PC-9 (cell line): ENCODE data around the gene ANGPTL2. TPM values are rescaled to one million over a fixed set of nuclear protein-coding genes. Genes with fewer than 3 reads are reported as not detected.

Experiments
- BruUV-seq: library from RNA; stranded (reverse); fragments of 400-500 nt; replicated peaks from 2 replicates; lab custom pipeline; 2021; lab: Mats Ljungman, UMichigan
- CTCF ChIA-PET: fragments of 300-600 bp; sonication (Branson Sonifier 250); formaldehyde crosslinking; loops from one replicate; lab custom pipeline; 2022; ENCODE audit warnings: antibody characterized with exemption; lab: Charles Lee
- POLR2A ChIA-PET: fragments of 300-600 bp; sonication (Branson Sonifier 250); formaldehyde crosslinking; loops from one replicate; lab custom pipeline; 2022; ENCODE audit warnings: antibody characterized with exemption; ENCODE audit not compliant: unreplicated experiment; lab: Charles Lee
- DNase-seq, 2 experiments: peaks; one replicate each; pipeline versions ENCODE4 v3.0.0 to v3.0.0-alpha.2; 2015 to 2022; ENCODE audit warnings: mixed read lengths in 1 of 2
- H2AFZ ChIP-seq: fragments of 200-600 bp; sonication (generic); 2 replicates; pipeline ENCODE4 v1.8.1; 2017; ENCODE audit warnings: antibody characterized with exemption
- H3F3A ChIP-seq: fragments of 200-600 bp; sonication (generic); 2 replicates; pipeline ENCODE4 v1.8.1; 2017; ENCODE audit warnings: antibody characterized with exemption, mild to moderate bottlenecking, low read depth; ENCODE audit not compliant: insufficient read depth
- H3K27ac ChIP-seq: fragments of 200-600 bp; sonication (generic); 2 replicates; pipeline ENCODE4 v1.6.1; 2016; ENCODE audit warnings: mixed run types
- H3K27me3 ChIP-seq: fragments of 200-600 bp; sonication (generic); 2 replicates; pipeline ENCODE4 v1.6.1; 2016; ENCODE audit warnings: low read depth, mixed run types; ENCODE audit not compliant: insufficient read depth
- H3K36me3 ChIP-seq: fragments of 200-600 bp; sonication (generic); 2 replicates; pipeline ENCODE4 v1.6.1; 2016; ENCODE audit warnings: low read depth, mixed run types
- H3K4me1 ChIP-seq: fragments of 200-600 bp; sonication (generic); replicated peaks from 2 replicates; pipeline ENCODE4 v1.6.1; 2016; ENCODE audit warnings: mixed run types; ENCODE audit not compliant: insufficient read depth
- H3K4me2 ChIP-seq: fragments of 200-600 bp; sonication (generic); 2 replicates; pipeline ENCODE4 v1.6.1; 2017; ENCODE audit warnings: mixed run types
- H3K4me3 ChIP-seq: fragments of 200-600 bp; sonication (generic); 2 replicates; pipeline ENCODE4 v1.6.1; 2016; ENCODE audit warnings: mixed run types
- H3K79me2 ChIP-seq: fragments of 200-600 bp; sonication (generic); 2 replicates; pipeline ENCODE4 v1.6.1; 2017; ENCODE audit warnings: low read depth, mixed run types
- H3K9me2 ChIP-seq: fragments of 200-600 bp; sonication (generic); 2 replicates; pipeline ENCODE4 v1.8.1; 2017; ENCODE audit warnings: mild to moderate bottlenecking; ENCODE audit not compliant: insufficient read depth
- H3K9me3 ChIP-seq: fragments of 200-600 bp; sonication (generic); 2 replicates; pipeline ENCODE4 v1.8.1; 2016; ENCODE audit warnings: low read depth; ENCODE audit not compliant: insufficient read depth
- H4K20me1 ChIP-seq: fragments of 200-600 bp; sonication (generic); 2 replicates; pipeline ENCODE4 v1.8.1; 2017; ENCODE audit not compliant: insufficient read depth
- EZH2 ChIP-seq: fragments of 200-600 bp; sonication (generic); IDR thresholded peaks from 2 replicates; pipeline ENCODE4 v1.8.0; 2017; ENCODE audit warnings: antibody characterized with exemption, low read depth
- intact Hi-C: fragments of 100-400 bp; cut with micrococcal nuclease; formaldehyde crosslinking; loops from one replicate; pipeline ENCODE4 v1.10.0; 2022; ENCODE audit not compliant: unreplicated experiment
- total RNA-seq: library from RNA; stranded (reverse); gene quantifications from 2 replicates; pipeline ENCODE4 v1.2.3, GENCODE V29; 2021
- TF ChIP-seq, protein P1 (sequence below): fragments of 200-600 bp; sonication (generic); conservative IDR thresholded peaks from 2 replicates; pipeline ENCODE4 v1.6.1; 2017; ENCODE audit warnings: mixed run types, antibody characterized with exemption, mild to moderate bottlenecking, moderate library complexity

Gene ANGPTL2
- total RNA-seq, 1 experiment from 2014 or later, result 0.13 TPM

DNA sequence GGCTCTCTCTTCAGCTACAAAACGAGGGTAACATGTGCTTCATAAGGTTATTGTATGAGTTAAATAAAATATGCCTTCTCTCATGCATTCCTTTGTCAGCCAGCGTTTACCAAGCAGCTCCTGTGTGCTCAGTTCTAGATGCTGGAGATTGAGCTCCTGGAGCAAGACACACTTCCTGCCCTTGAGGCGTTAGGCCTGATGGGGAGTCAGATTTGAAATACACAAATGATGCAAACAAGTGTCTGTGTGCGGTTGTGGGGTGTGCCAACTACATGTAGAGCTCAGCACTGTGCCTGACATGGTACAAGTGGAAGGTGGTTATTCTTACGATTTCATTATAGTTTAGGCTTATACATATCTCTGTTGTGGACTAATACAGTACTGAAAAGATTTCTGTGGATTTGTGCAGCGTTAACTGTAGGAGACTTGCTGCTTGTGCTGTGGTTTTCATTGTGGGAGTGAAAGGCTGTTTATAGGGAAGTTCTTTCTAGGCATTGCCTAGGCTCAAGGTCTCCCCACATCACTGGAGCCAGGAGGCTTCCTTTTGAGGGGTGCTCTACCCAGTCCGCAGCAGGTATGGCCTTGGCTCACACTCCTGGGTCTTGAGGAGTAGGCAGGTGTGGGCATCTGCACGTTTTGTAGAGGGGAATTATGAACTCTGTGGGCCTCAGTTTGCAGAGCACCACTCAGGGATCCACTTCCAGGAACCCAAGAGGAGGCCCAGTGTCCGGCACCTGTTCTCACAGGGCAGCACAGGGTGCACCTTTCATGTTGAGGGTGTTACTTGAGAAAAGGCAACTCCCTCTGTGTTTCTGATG is 39.8 kb upstream of the ANGPTL2 start:
- no peaks in the 10 kb centered on the region for H3K9me2 ChIP-seq
- H3K27ac ChIP-seq, result no peak overlapping the region
- intact Hi-C loops, result no loop called here
- H3K9me3 ChIP-seq, result no peaks in the 10 kb centered on the region
- no peaks in the 10 kb centered on the region for H3K36me3 ChIP-seq
- ChIA-PET CTCF (interaction anchor here (0.6 kb wide), 1 partner anchor 622 kb away, joined by 3 read pairs; no protein-coding TSS in a partner anchor), POLR2A (interaction anchor here (0.6 to 0.7 kb wide), 2 partner anchors 113 to 395 kb away, joined by 5 to 6 read pairs; no protein-coding TSS in a partner anchor)
- peaks cover 5% of the 10 kb centered on the region; the same call in 1 of the 2 replicates for H3K4me1 ChIP-seq
- no peak for TF ChIP-seq EZH2
- TF ChIP-seq, protein P1, sequence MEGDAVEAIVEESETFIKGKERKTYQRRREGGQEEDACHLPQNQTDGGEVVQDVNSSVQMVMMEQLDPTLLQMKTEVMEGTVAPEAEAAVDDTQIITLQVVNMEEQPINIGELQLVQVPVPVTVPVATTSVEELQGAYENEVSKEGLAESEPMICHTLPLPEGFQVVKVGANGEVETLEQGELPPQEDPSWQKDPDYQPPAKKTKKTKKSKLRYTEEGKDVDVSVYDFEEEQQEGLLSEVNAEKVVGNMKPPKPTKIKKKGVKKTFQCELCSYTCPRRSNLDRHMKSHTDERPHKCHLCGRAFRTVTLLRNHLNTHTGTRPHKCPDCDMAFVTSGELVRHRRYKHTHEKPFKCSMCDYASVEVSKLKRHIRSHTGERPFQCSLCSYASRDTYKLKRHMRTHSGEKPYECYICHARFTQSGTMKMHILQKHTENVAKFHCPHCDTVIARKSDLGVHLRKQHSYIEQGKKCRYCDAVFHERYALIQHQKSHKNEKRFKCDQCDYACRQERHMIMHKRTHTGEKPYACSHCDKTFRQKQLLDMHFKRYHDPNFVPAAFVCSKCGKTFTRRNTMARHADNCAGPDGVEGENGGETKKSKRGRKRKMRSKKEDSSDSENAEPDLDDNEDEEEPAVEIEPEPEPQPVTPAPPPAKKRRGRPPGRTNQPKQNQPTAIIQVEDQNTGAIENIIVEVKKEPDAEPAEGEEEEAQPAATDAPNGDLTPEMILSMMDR, result no peak
- peak; percentile 12 to 44 for DNase-seq
- H3K79me2 ChIP-seq, result no peaks in the 10 kb centered on the region
- H2AFZ ChIP-seq, result no peak overlapping the region
- H3K27me3 ChIP-seq, result no peaks in the 10 kb centered on the region
- H4K20me1 ChIP-seq, result no peaks in the 10 kb centered on the region
- H3K4me2 ChIP-seq, result no peak overlapping the region
- no TSS peak for BruUV-seq
- H3F3A ChIP-seq, result no peaks in the 10 kb centered on the region; the same call in 1 of the 2 replicates
- no peak overlapping the region for H3K4me3 ChIP-seq

DNA sequence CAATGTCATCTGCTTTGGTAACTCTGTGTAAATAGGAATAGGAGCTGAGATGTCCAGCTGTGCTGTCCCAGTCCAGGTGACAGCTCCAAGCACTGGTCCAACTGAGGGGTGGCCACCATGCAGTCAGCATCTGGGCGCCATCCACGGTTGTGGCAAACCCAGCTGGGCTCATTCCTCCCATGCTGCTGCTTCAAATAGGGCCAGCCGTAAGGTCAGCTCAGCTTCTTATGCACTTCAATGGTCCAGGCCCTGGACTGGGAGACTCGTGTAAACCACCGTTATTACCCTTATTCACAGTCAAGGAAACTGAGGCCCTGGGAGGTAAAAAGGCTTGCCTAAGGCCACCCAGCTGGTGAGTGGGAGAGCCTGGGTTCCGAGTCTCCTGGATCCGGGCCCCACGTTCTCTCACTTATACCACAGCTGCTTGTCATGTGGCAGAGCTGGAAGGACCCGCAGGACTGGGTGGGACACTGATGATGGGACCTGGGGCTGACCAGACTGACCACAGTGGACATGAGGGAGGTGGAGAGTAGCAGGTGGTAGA is 38.7 kb upstream of the ANGPTL2 start:
- Histone ChIP-seq H3K9me3 (no peaks in the 10 kb centered on the region), H3K4me1 (0 out of 2 replicates have a peak, but pooled peaks cover 5% of the 10 kb centered on the region), H3K79me2 (no peaks in the 10 kb centered on the region), H3K9me2 (no peaks in the 10 kb centered on the region), H3K27ac (no peak overlapping the region), H4K20me1 (no peaks in the 10 kb centered on the region), H3K4me2 (no peak overlapping the region), H3K4me3 (no peak overlapping the region), H3K27me3 (no peaks in the 10 kb centered on the region), H3K36me3 (no peaks in the 10 kb centered on the region), H2AFZ (no peak overlapping the region), H3F3A (peaks cover 3% of the 10 kb centered on the region; the same call in 1 of the 2 replicates)
- ChIA-PET CTCF (no interaction called here), POLR2A (interaction anchor here (0.6 kb wide), 3 partner anchors 36 to 396 kb away, joined by 3 to 5 read pairs (median 4); no protein-coding TSS in a partner anchor)
- TF ChIP-seq EZH2, result no peak
- TF ChIP-seq, protein P1, result no peak
- intact Hi-C loops, result no loop called here
- no TSS peak for BruUV-seq
- no peak for DNase-seq

DNA sequence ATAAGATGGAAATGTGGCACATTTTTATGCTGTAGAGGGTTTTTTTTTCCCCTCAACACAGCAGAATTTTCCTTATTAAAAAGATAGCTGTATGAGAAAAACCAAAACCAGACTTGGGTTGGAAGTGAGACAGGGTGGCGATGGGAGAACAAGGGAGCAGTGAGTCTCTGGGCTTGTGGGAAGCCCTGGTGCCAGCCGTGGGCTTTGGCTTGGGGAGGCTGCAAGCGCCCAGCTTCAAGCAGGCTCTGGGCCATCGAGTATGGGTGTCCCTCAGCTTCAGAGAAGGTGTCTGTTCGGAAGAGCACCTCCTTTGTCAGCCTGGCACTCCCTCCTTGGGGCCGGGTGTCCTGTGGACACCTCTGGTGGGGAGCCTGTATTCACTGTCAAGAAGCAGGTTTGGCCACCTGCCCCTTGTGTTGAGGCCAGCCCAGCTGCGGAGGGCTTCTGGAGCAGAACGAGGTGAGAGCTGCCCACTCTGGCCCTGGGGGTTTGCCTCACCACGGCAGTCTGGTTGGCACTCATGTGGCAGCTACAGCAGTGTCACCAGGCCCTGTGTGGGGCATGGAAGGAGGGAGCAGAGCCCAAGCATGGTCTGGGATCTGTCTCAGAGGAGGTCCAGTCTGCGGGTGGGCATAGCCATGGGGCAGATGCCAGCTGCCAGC is 37.6 kb upstream of the ANGPTL2 start:
- ChIA-PET POLR2A (no interaction called here), CTCF (no interaction called here)
- no peak overlapping the region for H2AFZ ChIP-seq
- no TSS peak for BruUV-seq
- intact Hi-C loops, result no loop called here
- peaks cover 4% of the 10 kb centered on the region; the same call in 1 of the 2 replicates for H3F3A ChIP-seq
- H3K27ac ChIP-seq, result no peak overlapping the region
- no peaks in the 10 kb centered on the region for H3K9me3 ChIP-seq
- H3K9me2 ChIP-seq, result no peaks in the 10 kb centered on the region
- no peaks in the 10 kb centered on the region for H3K27me3 ChIP-seq
- no peaks in the 10 kb centered on the region for H4K20me1 ChIP-seq
- 0 out of 2 replicates have a peak, but pooled peaks cover 5% of the 10 kb centered on the region for H3K4me1 ChIP-seq
- H3K4me3 ChIP-seq, result no peak overlapping the region
- no peak for TF ChIP-seq EZH2
- TF ChIP-seq, protein P1, result no peak
- H3K36me3 ChIP-seq, result no peaks in the 10 kb centered on the region
- H3K4me2 ChIP-seq, result no peak overlapping the region
- no peaks in the 10 kb centered on the region for H3K79me2 ChIP-seq
- no peak for DNase-seq
